GM19463 (cell line): ENCODE measurements around the gene TEAD1.
A peak's percentile ranks its signal among the peaks of the same experiment; 100 is the strongest.

Experiments used
- ATAC-seq: cut with Tn5 transposase; IDR thresholded peaks from one replicate; pipeline ENCODE4 v1.9.1; 2021; ENCODE audit warnings: mild to moderate bottlenecking, moderate library complexity; ENCODE audit not compliant: unreplicated experiment

Gene TEAD1

DNA sequence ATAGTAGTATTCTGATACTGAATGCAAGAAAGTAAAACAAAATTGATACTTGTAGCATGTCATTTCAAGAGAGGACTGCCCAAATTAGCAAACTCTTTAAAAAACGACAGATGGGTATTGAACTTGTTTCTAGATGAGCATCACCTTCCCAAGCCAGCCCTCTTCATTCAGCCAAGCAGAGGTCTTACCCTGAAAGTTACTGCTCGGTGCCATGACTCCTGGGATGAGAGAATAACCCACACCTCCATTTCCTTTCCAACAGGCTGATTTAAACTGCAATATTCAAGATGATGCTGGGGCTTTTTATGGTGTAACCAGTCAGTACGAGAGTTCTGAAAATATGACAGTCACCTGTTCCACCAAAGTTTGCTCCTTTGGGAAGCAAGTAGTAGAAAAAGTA lies 250.4 kb downstream of the TEAD1 start:
- ATAC-seq, result no peak

DNA sequence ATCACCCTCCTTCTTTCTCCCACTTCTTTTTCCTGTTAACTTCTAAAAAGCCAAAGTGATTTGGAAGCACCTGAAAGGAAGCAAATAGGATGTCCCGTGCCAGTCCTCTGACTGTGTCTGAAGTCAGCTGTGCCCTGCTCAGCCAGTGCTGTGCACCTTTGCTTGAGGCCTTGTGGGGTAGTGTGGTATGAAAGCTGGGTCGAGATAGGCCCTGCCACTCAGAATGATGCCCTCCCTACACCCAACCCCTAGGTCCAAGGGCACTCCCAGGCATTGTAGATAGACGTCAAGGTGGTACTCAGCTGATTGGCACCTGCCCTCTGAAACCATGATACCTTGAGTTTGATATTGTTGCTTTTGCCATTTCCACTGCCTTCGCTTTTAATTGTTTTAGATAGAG lies 251.3 kb downstream of the TEAD1 start:
- no peak for ATAC-seq

DNA sequence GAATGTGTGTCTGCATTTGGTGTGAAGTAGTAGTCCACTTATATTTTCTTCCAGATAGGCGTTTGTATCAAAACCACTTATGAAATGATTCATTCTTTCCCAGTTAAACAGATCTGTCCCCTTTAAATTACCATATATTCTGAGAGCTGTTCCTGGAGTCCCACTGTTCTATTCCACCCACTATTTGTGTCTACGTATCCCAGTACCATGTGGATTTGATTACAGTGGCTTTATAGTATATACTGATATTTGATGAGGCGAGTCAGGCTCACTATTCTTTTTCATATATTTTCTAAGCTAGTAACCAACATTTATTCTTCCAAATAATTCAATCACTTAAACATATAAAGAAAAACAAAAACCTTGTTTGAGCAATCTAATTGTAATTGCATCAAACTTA lies 253.0 kb downstream of the TEAD1 start:
- ATAC-seq, result no peak

DNA sequence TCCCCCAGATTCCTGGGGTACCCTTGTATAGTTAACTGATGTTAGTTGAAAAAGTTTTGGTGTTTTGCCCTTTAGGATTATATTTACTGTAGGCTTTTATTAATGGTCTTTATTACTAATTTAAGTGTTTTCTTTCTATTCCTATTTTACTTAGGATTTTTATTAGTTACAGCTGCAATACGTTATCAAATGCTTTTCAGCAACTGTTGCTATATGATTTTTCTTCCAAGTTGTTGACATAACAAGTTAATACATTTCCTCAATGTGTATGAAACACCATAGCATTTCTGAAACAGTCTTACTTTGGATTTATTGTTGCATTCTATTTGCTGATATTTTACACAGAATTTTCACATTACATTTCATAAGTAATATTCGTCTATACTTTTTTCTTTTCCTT lies 253.7 kb downstream of the TEAD1 start:
- no peak for ATAC-seq

GRCh38 chr11:12930850-12931249 lies 256.6 kb downstream of the TEAD1 start:
- ATAC-seq, result no peak

DNA sequence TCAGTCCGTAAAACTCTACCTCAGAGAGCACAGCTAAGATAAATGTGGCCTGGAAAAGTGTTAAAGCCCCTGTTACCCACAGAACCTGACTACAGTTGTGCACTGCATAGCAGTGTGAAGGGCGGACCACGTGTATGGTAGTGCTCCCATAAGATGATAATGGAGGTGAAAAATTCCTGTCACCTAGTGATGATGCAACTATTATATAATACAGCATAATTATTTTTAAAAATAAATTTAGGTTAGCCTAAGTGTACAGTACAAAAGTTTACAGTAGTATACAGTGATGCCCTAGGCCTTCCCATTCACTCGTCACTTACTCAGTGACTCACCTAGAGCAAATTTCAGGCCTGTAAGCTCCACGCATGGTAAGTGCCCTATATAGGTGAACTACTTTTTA lies 258.3 kb downstream of the TEAD1 start:
- ATAC-seq, result no peak

- no peak for ATAC-seq
Measured at GRCh38 chr11:12936200-12936599, 262.0 kb downstream of the TEAD1 start.

DNA sequence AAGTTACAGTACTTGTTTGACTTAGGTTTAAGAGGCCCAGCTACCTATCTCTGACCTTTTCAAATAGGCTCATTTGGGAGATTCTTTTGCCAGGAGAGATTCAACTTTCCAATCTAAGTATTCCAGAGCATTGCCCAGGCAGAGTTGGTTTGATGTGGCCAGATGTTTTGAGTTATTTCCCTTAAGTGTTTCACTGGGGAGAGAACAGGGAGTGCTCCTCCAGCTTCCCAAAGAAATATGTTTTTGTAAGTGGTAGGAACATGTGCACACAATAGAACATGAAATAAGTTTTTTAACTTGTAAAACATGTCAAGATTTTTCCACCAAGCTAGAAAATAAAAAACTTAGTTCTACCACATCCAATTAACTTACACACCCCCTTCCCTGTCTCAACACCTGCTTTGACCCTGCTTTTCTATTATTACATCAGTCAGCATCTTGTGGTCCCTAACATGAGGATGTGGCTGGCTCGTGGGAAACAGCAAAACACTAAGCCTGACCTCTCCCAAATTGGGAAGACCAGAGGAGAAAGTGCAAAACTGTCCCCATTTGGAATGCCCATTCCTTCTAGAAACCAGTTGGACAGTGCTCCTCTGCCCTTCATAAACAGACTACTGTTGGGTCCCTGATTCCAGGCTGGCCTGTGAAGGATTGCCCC lies 264.5 kb downstream of the TEAD1 start:
- no peak for ATAC-seq

DNA sequence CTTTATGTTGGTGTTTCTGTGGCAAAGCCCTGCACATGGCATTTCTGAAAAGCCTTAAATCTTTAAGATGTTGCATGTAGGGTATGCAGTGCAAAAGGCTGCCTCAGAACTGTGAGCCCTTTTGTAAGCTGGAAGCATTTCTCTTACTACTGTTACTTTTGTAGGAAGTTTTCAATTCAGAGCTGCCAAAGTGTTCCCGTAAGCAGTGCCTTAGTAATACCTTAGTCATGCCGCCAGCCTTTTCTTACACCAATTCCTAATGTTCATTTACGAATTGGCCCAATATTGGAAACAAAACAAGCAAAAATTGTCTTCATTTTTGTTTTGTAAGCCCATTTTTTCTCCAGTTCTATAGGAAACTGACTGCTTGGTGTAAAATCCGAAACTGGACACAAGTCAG lies 267.4 kb downstream of the TEAD1 start:
- ATAC-seq, result no peak

DNA sequence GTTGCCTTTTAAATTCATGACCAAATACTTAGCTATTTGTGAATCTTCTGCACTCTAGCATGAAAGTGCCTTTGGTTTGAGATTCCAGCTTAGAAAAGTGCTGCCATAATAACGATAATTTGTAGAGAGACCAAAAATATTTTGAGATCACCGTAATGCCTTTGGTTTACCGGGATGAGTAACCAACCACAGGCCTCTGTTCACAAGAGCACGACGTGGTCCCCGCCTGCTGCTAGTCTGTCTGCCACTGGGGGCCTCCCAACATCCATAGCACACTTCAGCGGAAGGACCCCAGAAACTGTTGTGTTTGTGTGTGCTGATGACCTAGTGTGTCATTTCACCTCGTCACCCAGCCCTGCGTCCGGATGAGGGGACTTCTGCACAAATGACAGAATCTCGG lies 267.9 kb downstream of the TEAD1 start:
- no peak for ATAC-seq

DNA sequence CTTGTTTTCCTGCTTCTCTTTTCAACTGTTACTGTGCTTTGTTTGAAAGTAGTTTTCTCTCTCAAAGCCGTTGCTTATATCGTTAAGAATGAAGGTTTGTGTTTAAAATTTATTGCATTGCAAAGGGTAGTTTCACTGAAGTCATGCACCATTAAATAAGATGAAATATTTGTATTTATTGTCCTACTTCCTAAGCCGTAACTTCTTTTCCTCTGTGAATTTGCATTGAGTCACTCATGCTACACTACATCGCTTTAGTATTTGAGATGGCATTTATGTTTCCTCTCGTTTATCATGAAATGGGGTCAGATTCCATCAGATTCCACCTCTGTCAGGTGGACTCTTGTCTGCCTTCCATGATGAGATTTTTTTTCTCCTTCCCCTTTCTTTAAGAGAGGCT lies 269.1 kb downstream of the TEAD1 start:
- ATAC-seq, result no peak

GRCh38 chr11:12944889-12945288 lies 270.7 kb downstream of the TEAD1 start:
- no peak for ATAC-seq

GRCh38 chr11:12949453-12949852 lies 275.2 kb downstream of the TEAD1 start:
- ATAC-seq, result no peak

- ATAC-seq, result no peak
Measured at GRCh38 chr11:12950670-12951069, 276.4 kb downstream of the TEAD1 start.

DNA sequence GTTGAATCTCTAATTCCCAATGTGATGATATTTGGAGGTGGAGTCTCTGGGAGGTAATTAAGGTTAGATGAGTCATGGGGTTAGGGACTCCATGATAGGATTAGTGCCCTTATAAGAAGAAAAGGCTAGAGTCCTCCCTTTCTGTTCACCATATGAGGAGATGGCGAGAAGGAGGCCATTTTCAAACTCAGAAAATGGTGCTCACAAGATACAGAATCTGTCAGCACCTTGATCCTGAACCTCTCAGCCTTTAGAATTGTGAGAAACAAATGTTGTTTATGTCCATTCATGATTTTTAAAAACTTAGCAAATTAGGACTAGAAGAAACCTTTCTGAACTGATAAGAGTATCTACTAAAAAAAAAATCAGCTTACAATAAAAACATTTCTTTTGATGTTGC lies 277.2 kb downstream of the TEAD1 start:
- ATAC-seq, result no peak

DNA sequence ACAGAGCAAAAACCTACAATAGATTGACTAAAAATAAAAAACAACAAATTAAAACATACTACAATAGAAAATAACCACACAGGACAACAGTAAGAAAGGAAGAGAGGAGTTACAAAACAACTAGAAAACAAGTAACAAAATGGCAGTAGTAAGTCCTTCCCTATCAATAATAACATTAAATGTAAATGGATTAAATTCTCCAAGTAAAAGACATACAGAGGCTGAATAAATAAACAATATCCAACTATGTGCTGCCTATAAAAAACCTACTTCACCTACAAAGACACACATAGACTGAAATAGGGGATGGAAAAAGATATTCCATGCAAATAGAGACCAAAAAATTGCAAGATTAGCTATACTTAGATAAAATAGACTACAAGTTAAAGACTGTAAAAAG lies 277.9 kb downstream of the TEAD1 start:
- no peak for ATAC-seq

GRCh38 chr11:12958986-12959385 lies 284.8 kb downstream of the TEAD1 start:
- ATAC-seq, result no peak

DNA sequence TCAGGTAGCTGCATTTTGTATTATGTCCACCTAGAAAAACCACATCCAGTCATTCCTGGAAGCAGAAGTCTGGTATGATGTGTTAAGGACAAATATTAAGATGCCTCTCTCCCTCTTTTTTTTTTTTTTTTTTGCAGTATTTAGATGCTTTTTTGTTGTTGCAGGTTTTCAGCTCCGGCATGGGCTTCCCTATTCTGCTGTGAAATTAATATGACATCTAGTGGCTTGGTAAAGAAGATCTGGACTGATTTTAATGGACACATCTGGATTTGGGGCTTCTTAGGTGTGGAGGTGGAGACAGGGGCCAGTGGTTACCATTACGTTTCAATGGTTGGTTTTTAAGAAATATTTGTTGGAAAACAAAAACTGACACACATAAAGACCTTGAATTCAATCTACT lies 287.4 kb downstream of the TEAD1 start:
- no peak for ATAC-seq

DNA sequence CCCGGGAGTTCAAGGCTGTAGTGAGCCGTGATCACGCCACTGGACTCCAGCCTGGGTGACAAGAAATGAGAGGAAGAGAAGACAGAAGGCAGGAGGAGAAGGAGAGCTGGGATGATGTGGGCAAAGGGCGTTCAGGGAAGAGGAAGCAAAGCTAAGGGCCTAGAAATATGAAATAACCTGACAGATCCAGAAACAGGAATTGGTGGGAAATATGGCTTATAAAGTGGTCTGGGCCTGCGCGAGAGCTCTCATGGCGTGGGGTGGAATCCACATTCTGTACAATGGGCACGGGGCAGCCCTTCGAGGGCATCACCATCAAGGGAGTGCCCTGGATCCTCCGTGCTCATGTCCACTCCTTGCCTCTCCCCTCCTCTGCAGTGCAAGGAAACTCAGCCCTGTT lies 288.1 kb downstream of the TEAD1 start:
- no peak for ATAC-seq

DNA sequence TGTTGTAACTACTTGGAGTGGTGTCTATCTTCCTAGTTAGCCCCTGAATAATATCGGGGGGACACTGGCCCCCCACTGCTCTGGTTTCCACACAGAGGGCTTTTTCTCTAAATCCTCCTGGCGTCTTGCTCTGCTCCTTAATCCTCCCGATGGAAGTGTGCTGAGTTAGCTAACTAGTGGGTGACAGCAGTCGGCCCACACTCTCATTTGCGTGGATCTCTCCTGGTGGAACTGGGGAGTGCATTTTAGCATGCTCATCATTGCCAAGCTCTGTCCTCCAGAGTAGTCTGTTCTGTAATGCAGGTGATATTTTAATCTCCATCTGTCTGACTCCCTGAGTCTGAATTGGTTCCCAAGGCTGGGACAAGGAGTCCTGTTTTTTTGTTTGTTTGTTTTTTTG lies 288.8 kb downstream of the TEAD1 start:
- ATAC-seq, result no peak

DNA sequence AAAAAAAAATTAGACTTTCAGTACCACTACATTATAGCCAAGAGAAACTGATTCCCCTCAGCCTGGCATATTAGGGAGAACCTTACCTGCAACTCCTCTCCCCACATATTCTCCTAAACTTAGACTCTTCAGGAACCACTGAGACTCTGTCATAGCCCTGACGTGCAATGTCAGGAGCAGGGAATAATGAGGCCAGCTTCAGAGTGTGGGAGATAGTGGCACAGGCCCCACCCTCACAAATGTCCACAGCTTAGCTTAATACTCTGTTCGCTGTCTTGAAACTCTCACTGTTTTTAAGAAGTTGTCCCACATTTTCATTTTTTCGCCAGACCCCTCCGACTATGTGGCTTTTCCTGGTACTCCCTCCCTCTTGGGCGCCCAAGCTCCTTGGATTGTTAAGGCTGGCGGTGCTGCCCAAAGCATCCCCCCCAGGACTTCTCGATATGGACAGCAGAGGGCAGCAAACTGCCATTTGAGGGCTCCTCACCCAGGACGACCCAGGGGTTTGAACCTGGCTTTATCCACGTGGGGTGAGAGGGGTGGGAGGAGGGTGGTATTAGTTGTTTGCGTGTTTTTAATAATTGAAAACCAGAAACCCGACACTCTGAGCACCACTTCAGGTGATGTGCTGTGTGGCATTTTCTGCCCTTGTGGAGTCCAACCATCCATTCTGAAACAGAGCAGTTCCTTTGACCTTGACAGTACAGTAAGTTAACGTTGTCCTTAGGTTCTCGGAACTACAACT lies 289.7 kb downstream of the TEAD1 start:
- ATAC-seq, result peak; percentile 91

DNA sequence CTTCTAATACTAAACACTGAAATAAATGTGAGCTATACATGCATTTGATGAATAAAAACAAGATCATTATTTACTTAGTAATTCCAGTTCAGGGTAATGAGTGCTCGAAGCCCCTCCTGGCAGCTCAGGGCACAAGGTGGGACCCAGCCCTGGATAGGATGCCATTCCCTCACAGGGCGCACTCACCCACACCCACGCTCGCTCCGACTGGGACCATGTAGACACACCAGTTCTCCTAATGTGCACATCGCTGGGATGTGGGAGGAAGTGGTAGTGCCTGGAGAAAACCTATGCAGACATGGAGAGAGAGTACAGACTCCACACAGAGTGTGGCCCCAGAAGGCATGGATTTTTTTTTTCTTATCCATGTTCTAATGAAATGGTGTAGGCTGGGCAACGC lies 290.4 kb downstream of the TEAD1 start:
- no peak for ATAC-seq

GRCh38 chr11:12966002-12966401 lies 291.8 kb downstream of the TEAD1 start:
- ATAC-seq, result no peak
